ENCODE measurements around the gene C1orf21.

DNA sequence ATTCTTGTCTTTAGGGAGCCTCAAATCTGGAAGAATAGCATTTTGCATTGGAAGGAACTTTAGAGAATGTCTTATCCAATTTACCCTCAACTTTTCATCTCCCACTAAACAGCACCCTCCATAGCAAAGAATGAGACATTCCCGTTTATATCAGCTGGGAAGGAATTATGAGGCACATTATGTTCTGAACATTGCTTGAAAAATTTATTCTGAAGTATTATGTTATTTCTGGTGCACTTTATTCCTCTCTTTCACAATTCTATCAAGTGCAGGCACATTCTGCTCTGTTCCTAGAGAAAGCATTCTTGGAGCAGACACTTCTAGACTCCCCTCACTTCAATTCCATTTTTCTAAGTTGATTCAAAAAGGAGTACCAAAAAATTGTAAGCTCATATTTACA, 220.0 kb downstream of the C1orf21 start:
- no peak for TF ChIP-seq POLR2A (IDR thresholded peaks at IDR 0.05)
- TF ChIP-seq, protein P1, sequence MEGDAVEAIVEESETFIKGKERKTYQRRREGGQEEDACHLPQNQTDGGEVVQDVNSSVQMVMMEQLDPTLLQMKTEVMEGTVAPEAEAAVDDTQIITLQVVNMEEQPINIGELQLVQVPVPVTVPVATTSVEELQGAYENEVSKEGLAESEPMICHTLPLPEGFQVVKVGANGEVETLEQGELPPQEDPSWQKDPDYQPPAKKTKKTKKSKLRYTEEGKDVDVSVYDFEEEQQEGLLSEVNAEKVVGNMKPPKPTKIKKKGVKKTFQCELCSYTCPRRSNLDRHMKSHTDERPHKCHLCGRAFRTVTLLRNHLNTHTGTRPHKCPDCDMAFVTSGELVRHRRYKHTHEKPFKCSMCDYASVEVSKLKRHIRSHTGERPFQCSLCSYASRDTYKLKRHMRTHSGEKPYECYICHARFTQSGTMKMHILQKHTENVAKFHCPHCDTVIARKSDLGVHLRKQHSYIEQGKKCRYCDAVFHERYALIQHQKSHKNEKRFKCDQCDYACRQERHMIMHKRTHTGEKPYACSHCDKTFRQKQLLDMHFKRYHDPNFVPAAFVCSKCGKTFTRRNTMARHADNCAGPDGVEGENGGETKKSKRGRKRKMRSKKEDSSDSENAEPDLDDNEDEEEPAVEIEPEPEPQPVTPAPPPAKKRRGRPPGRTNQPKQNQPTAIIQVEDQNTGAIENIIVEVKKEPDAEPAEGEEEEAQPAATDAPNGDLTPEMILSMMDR (IDR thresholded peaks at IDR 0.05 in 4 of 5, conservative IDR thresholded peaks at IDR 0.05 in 1 of 5): no peak

All from gastrocnemius medialis (tissue), 4 donors.